Activated CD8-positive, alpha-beta T cell treated with anti-CD3 and anti-CD28 coated beads for 36 hours (primary cell): ENCODE results near the gene ANXA2. TPM values are rescaled to one million over a fixed set of nuclear protein-coding genes. Genes with fewer than 3 reads are reported as not detected.

ENCODE experiments used
- ATAC-seq: fragments of 200-7000 bp; cut with Tn5 transposase; one replicate; pipeline ENCODE4 v1.10.0; 2021; ENCODE audit warnings: mild to moderate bottlenecking, moderate library complexity
- CTCF ChIA-PET: fragments of 350-600 bp; sonication (Branson Sonifier 250); formaldehyde crosslinking; loops from one replicate; lab custom pipeline; 2021; ENCODE audit warnings: antibody characterized with exemption; lab: Charles Lee
- POLR2A ChIA-PET: fragments of 350-600 bp; sonication (Branson Sonifier 250); formaldehyde crosslinking; loops from one replicate; lab custom pipeline; 2021; ENCODE audit warnings: antibody characterized with exemption; lab: Charles Lee
- DNase-seq: peaks from one replicate; pipeline ENCODE4 v3.0.0-alpha.2; 2020
- H3K27ac Mint-ChIP-seq: one replicate; pipeline ENCODE4 v1.8.0; 2021; ENCODE audit warnings: mild to moderate bottlenecking, mixed read lengths
- H3K27me3 Mint-ChIP-seq: one replicate; pipeline ENCODE4 v1.8.0; 2021; ENCODE audit warnings: mixed read lengths
- H3K36me3 Mint-ChIP-seq: one replicate; pipeline ENCODE4 v1.8.0; 2021; ENCODE audit warnings: low read depth, mixed read lengths
- H3K4me1 Mint-ChIP-seq: one replicate; pipeline ENCODE4 v1.8.0; 2021; ENCODE audit warnings: low read depth, mixed read lengths
- H3K4me3 Mint-ChIP-seq: one replicate; pipeline ENCODE4 v1.8.0; 2021; ENCODE audit warnings: mild to moderate bottlenecking, moderate library complexity, mixed read lengths
- H3K9me3 Mint-ChIP-seq: one replicate; pipeline ENCODE4 v1.8.0; 2021; ENCODE audit warnings: mixed read lengths
- CTCF ChIP-seq: fragments of 200-600 bp; IDR thresholded peaks from one replicate; pipeline ENCODE4 v1.8.0; 2022; ENCODE audit warnings: antibody characterized with exemption, mild to moderate bottlenecking
- intact Hi-C: fragments of 100-400 bp; cut with micrococcal nuclease; formaldehyde crosslinking; loops from one replicate; pipeline ENCODE4 v1.10.0; 2022
- total RNA-seq, 2 experiments: library from RNA; stranded (reverse); gene quantifications; one replicate each; pipeline ENCODE4 v1.2.3, GENCODE V29; 2021

Gene ANXA2
- total RNA-seq, 2 experiments from 2014 or later, result 57.9 to 60.2 TPM

GRCh38 chr15:60313906-60314305, 83.9 kb downstream of the ANXA2 start:
- H3K9me3 Mint-ChIP-seq, result peaks cover 9% of the 10 kb centered on the region
- ChIA-PET POLR2A (no interaction called here), CTCF (interaction anchor here (1.3 kb wide), 1 partner anchor 14 kb away, joined by 4 read pairs; no protein-coding TSS in a partner anchor)
- H3K27me3 Mint-ChIP-seq, result peaks cover 7% of the 10 kb centered on the region
- H3K36me3 Mint-ChIP-seq, result no peaks in the 10 kb centered on the region
- no peak for TF ChIP-seq CTCF
- H3K4me1 Mint-ChIP-seq, result peaks cover 6% of the 10 kb centered on the region
- no peak overlapping the region for H3K27ac Mint-ChIP-seq
- intact Hi-C loops, result no loop called here
- DNase-seq (no peak), ATAC-seq (no peak)
- no peak overlapping the region for H3K4me3 Mint-ChIP-seq

DNA sequence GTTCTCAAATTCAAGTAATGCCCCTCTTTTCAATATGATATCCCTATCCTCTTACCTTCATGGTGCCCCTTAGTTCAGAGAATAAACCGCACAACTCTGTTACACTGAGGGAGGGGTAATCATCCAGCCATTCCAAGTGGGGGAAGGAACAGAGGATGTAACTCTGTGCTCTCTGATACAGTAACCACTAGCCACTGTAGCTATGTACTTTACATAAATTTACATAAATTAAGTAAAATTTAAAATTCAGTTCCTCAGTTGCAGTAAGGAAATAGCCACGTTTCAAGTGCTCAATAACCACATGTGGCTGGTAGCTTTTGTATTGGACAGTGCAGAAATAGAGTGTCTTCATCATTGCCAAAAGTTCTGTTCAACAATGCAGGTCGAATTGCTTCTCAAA, 90.8 kb downstream of the ANXA2 start:
- no peaks in the 10 kb centered on the region for H3K9me3 Mint-ChIP-seq
- POLR2A ChIA-PET, result no interaction called here
- no peak for TF ChIP-seq CTCF
- ATAC-seq, result no peak
- CTCF ChIA-PET, result no interaction called here
- intact Hi-C loops, result no loop called here
- no peak overlapping the region for H3K4me3 Mint-ChIP-seq
- no peaks in the 10 kb centered on the region for H3K4me1 Mint-ChIP-seq
- no peaks in the 10 kb centered on the region for H3K36me3 Mint-ChIP-seq
- no peak overlapping the region for H3K27ac Mint-ChIP-seq
- no peak for DNase-seq
- peaks cover 20% of the 10 kb centered on the region for H3K27me3 Mint-ChIP-seq

GRCh38 chr15:60301024-60301423, 96.8 kb downstream of the ANXA2 start:
- ChIA-PET POLR2A (no interaction called here), CTCF (interaction anchor here (2.4 kb wide), 1 partner anchor 26 kb away, joined by 9 read pairs; no protein-coding TSS in a partner anchor)
- peak; percentile 12 for DNase-seq
- intact Hi-C loops, result no loop called here
- no peaks in the 10 kb centered on the region for H3K9me3 Mint-ChIP-seq
- TF ChIP-seq CTCF, result no peak
- no peak overlapping the region for H3K27ac Mint-ChIP-seq
- H3K4me3 Mint-ChIP-seq, result no peak overlapping the region
- ATAC-seq, result no peak
- peaks cover 6% of the 10 kb centered on the region for H3K27me3 Mint-ChIP-seq
- H3K4me1 Mint-ChIP-seq, result no peaks in the 10 kb centered on the region
- no peaks in the 10 kb centered on the region for H3K36me3 Mint-ChIP-seq

GRCh38 chr15:60299452-60300047, 98.2 kb downstream of the ANXA2 start:
- Mint-ChIP-seq H3K4me1 (no peaks in the 10 kb centered on the region), H3K27me3 (peaks cover 4% of the 10 kb centered on the region), H3K9me3 (no peaks in the 10 kb centered on the region), H3K4me3 (no peak overlapping the region), H3K36me3 (no peaks in the 10 kb centered on the region), H3K27ac (no peak overlapping the region)
- ATAC-seq (no peak), DNase-seq (no peak)
- CTCF ChIA-PET, result interaction anchor here (0.6 to 2.4 kb wide), 2 partner anchors 27 to 409 kb away, joined by 3 to 9 read pairs; no protein-coding TSS in a partner anchor
- TF ChIP-seq CTCF, result no peak
- intact Hi-C loops, result no loop called here
- POLR2A ChIA-PET, result interaction anchor here (0.6 to 0.7 kb wide), 2 partner anchors 43 to 189 kb away, joined by 3 read pairs; no protein-coding TSS in a partner anchor

Other genes starting within 250 kb of the ANXA2 start
- gene ICE2, start 81.2 kb upstream of the ANXA2 start, total RNA-seq, result 10 to 100 TPM; 74.1 to 74.5 TPM